Activated CD4-positive, alpha-beta memory T cell treated with anti-CD3 and anti-CD28 coated beads for 36 hours (primary cell): ENCODE results near the gene UGP2. TPM values are rescaled to one million over a fixed set of nuclear protein-coding genes. Genes with fewer than 3 reads are reported as not detected.

Source experiments
- CTCF ChIA-PET: fragments of 350-600 bp; sonication (Branson Sonifier 250); formaldehyde crosslinking; loops from one replicate; lab custom pipeline; 2021; ENCODE audit warnings: antibody characterized with exemption, inconsistent platforms; lab: Charles Lee
- POLR2A ChIA-PET: fragments of 350-600 bp; sonication (Branson Sonifier 250); formaldehyde crosslinking; loops from one replicate; lab custom pipeline; 2021; ENCODE audit warnings: antibody characterized with exemption; lab: Charles Lee
- DNase-seq: peaks from one replicate; pipeline ENCODE4 v3.0.0-alpha.2; 2020
- H3K27ac Mint-ChIP-seq: one replicate; pipeline ENCODE4 v1.8.0; 2021; ENCODE audit warnings: mixed read lengths
- H3K27me3 Mint-ChIP-seq: one replicate; pipeline ENCODE4 v1.8.0; 2021; ENCODE audit warnings: mixed read lengths
- H3K36me3 Mint-ChIP-seq: one replicate; pipeline ENCODE4 v1.8.0; 2021; ENCODE audit warnings: mixed read lengths
- H3K4me1 Mint-ChIP-seq: one replicate; pipeline ENCODE4 v1.8.0; 2021; ENCODE audit warnings: low read depth, mixed read lengths
- H3K4me3 Mint-ChIP-seq: one replicate; pipeline ENCODE4 v1.8.0; 2021; ENCODE audit warnings: mild to moderate bottlenecking, mixed read lengths
- H3K9me3 Mint-ChIP-seq: one replicate; pipeline ENCODE4 v1.8.0; 2021; ENCODE audit warnings: mixed read lengths
- intact Hi-C: fragments of 100-400 bp; cut with micrococcal nuclease; formaldehyde crosslinking; loops from one replicate; pipeline ENCODE4 v1.15.1; 2023
- total RNA-seq, 2 experiments: library from RNA; stranded (reverse); gene quantifications; one replicate each; pipeline ENCODE4 v1.2.3, GENCODE V29; 2021

UGP2 gene
- total RNA-seq, 2 experiments from 2014 or later: 113 to 119 TPM

- Mint-ChIP-seq H3K9me3 (no peaks in the 10 kb centered on the region), H3K4me1 (peaks cover 33% of the 10 kb centered on the region), H3K4me3 (no peak overlapping the region), H3K36me3 (peaks cover 29% of the 10 kb centered on the region), H3K27ac (no peak overlapping the region), H3K27me3 (no peaks in the 10 kb centered on the region)
- intact Hi-C loops: no loop called here
- CTCF ChIA-PET: no interaction called here
- no peak for DNase-seq
- POLR2A ChIA-PET: no interaction called here
Measured at GRCh38 chr2:63880625-63881024, 38.9 kb downstream of the UGP2 start.

- H3K27me3 Mint-ChIP-seq: no peaks in the 10 kb centered on the region
- ChIA-PET CTCF (no interaction called here), POLR2A (no interaction called here)
- H3K36me3 Mint-ChIP-seq: peaks cover 30% of the 10 kb centered on the region
- H3K9me3 Mint-ChIP-seq: no peaks in the 10 kb centered on the region
- intact Hi-C loops: no loop called here
- no peak overlapping the region for H3K4me3 Mint-ChIP-seq
- DNase-seq: no peak
- peaks cover 28% of the 10 kb centered on the region for H3K4me1 Mint-ChIP-seq
- peak overlapping the region; percentile 21 for H3K27ac Mint-ChIP-seq
Measured at GRCh38 chr2:63881205-63881604, 39.5 kb downstream of the UGP2 start.

GRCh38 chr2:63882395-63883105 is 40.9 kb downstream of the UGP2 start:
- Mint-ChIP-seq H3K36me3 (peaks cover 26% of the 10 kb centered on the region), H3K4me1 (peaks cover 24% of the 10 kb centered on the region), H3K27ac (no peak overlapping the region), H3K9me3 (no peaks in the 10 kb centered on the region), H3K4me3 (no peak overlapping the region), H3K27me3 (no peaks in the 10 kb centered on the region)
- intact Hi-C loops: loop anchor here (2.0 kb wide), 1 partner anchor 42 kb away; the partner anchor contains the start of gene UGP2
- ChIA-PET CTCF (interaction anchor here (1.2 kb wide), 1 partner anchor 21 kb away, joined by 4 read pairs; no protein-coding TSS in a partner anchor), POLR2A (no interaction called here)
- DNase-seq: peak; percentile 21

- Mint-ChIP-seq H3K27ac (no peak overlapping the region), H3K4me3 (no peak overlapping the region), H3K36me3 (peaks cover 48% of the 10 kb centered on the region), H3K9me3 (no peaks in the 10 kb centered on the region), H3K4me1 (peaks cover 18% of the 10 kb centered on the region), H3K27me3 (no peaks in the 10 kb centered on the region)
- CTCF ChIA-PET: no interaction called here
- intact Hi-C loops: no loop called here
- DNase-seq: no peak
- POLR2A ChIA-PET: no interaction called here
Measured at GRCh38 chr2:63886445-63886844, 44.7 kb downstream of the UGP2 start.

GRCh38 chr2:63888053-63888452 is 46.4 kb downstream of the UGP2 start:
- no peak overlapping the region for H3K4me3 Mint-ChIP-seq
- intact Hi-C loops: loop anchor here (1.0 to 2.0 kb wide), 2 partner anchors 189 to 299 kb away; partner anchors contain the start of genes MDH1 and WDPCP
- H3K4me1 Mint-ChIP-seq: peaks cover 5% of the 10 kb centered on the region
- H3K27ac Mint-ChIP-seq: no peak overlapping the region
- H3K27me3 Mint-ChIP-seq: no peaks in the 10 kb centered on the region
- no peaks in the 10 kb centered on the region for H3K9me3 Mint-ChIP-seq
- ChIA-PET POLR2A (no interaction called here), CTCF (interaction anchor here (0.9 to 1.0 kb wide), 4 partner anchors 131 to 211 kb away, joined by 3 to 7 read pairs (median 5); partner anchors contain the start of gene VPS54)
- no peak for DNase-seq
- peaks cover 45% of the 10 kb centered on the region for H3K36me3 Mint-ChIP-seq

- H3K27ac Mint-ChIP-seq: peak overlapping the region; percentile 70
- POLR2A ChIA-PET: no interaction called here
Measured at GRCh38 chr2:63888490-63889402, 47.0 kb downstream of the UGP2 start.

GRCh38 chr2:63890678-63891077 is 49.0 kb downstream of the UGP2 start:
- Mint-ChIP-seq H3K36me3 (peaks cover 38% of the 10 kb centered on the region), H3K4me3 (no peak overlapping the region), H3K9me3 (no peaks in the 10 kb centered on the region), H3K27ac (no peak overlapping the region), H3K27me3 (no peaks in the 10 kb centered on the region), H3K4me1 (peaks cover 5% of the 10 kb centered on the region)
- intact Hi-C loops: no loop called here
- ChIA-PET CTCF (interaction anchor here (0.6 to 1.7 kb wide), 7 partner anchors 9 to 437 kb away, joined by 3 to 11 read pairs (median 4); no protein-coding TSS in a partner anchor), POLR2A (no interaction called here)
- no peak for DNase-seq

More at GRCh38 chr2:63888490-63889402, 47.0 kb downstream of the UGP2 start:
- CTCF ChIA-PET: interaction anchor here (0.7 to 1.7 kb wide), 7 partner anchors 11 to 211 kb away, joined by 3 to 8 read pairs (median 4); partner anchors contain the start of gene VPS54
- H3K4me3 Mint-ChIP-seq: no peak overlapping the region
- H3K4me1 Mint-ChIP-seq: peaks cover 5% of the 10 kb centered on the region
- no peaks in the 10 kb centered on the region for H3K9me3 Mint-ChIP-seq
- H3K36me3 Mint-ChIP-seq: peaks cover 42% of the 10 kb centered on the region
- H3K27me3 Mint-ChIP-seq: no peaks in the 10 kb centered on the region
- intact Hi-C loops: loop anchor here (1.0 to 2.0 kb wide), 3 partner anchors 189 to 300 kb away; partner anchors contain the start of genes MDH1 and WDPCP
- peak; percentile 63 for DNase-seq

- Mint-ChIP-seq H3K27ac (no peak overlapping the region), H3K27me3 (no peaks in the 10 kb centered on the region), H3K4me1 (peaks cover 5% of the 10 kb centered on the region), H3K4me3 (no peak overlapping the region), H3K9me3 (no peaks in the 10 kb centered on the region), H3K36me3 (peaks cover 38% of the 10 kb centered on the region)
- no peak for DNase-seq
- POLR2A ChIA-PET: no interaction called here
- CTCF ChIA-PET: interaction anchor here (1.2 to 1.4 kb wide), 2 partner anchors 192 to 198 kb away, joined by 3 to 4 read pairs; no protein-coding TSS in a partner anchor
- intact Hi-C loops: no loop called here
Measured at GRCh38 chr2:63891488-63892030, 49.9 kb downstream of the UGP2 start.

- H3K27ac Mint-ChIP-seq: no peak overlapping the region
- H3K36me3 Mint-ChIP-seq: peaks cover 32% of the 10 kb centered on the region
- POLR2A ChIA-PET: no interaction called here
Measured at GRCh38 chr2:63893163-63893562, 51.5 kb downstream of the UGP2 start.

GRCh38 chr2:63894167-63894566 is 52.5 kb downstream of the UGP2 start:
- intact Hi-C loops: no loop called here
- Mint-ChIP-seq H3K36me3 (peaks cover 30% of the 10 kb centered on the region), H3K27me3 (no peaks in the 10 kb centered on the region), H3K4me1 (peaks cover 2% of the 10 kb centered on the region), H3K4me3 (no peak overlapping the region), H3K27ac (no peak overlapping the region), H3K9me3 (no peaks in the 10 kb centered on the region)
- no peak for DNase-seq
- ChIA-PET CTCF (no interaction called here), POLR2A (no interaction called here)

More at GRCh38 chr2:63893163-63893562, 51.5 kb downstream of the UGP2 start:
- CTCF ChIA-PET: no interaction called here
- Mint-ChIP-seq H3K4me1 (peaks cover 5% of the 10 kb centered on the region), H3K27me3 (no peaks in the 10 kb centered on the region), H3K9me3 (no peaks in the 10 kb centered on the region), H3K4me3 (no peak overlapping the region)
- DNase-seq: no peak
- intact Hi-C loops: no loop called here

- Mint-ChIP-seq H3K27ac (no peak overlapping the region), H3K9me3 (peaks cover 19% of the 10 kb centered on the region)
Measured at GRCh38 chr2:63898839-63899238, 57.1 kb downstream of the UGP2 start.

More at GRCh38 chr2:63898839-63899238, 57.1 kb downstream of the UGP2 start:
- CTCF ChIA-PET: interaction anchor here (0.6 to 2.2 kb wide), 4 partner anchors 9 to 1425 kb away, joined by 3 to 8 read pairs (median 4); no protein-coding TSS in a partner anchor
- H3K4me1 Mint-ChIP-seq: peaks cover 3% of the 10 kb centered on the region
- no peak for DNase-seq
- H3K36me3 Mint-ChIP-seq: peaks cover 39% of the 10 kb centered on the region
- intact Hi-C loops: loop anchor here (5.0 kb wide), 1 partner anchor 42 kb away; no protein-coding TSS in a partner anchor
- POLR2A ChIA-PET: no interaction called here
- no peak overlapping the region for H3K4me3 Mint-ChIP-seq
- no peaks in the 10 kb centered on the region for H3K27me3 Mint-ChIP-seq
